NB4 (cell line): ENCODE results near the gene NFAT5.
"Not testable (repeated sequence)": the region's sequence is repeated elsewhere in the genome, so short reads cannot be mapped to it uniquely, and the experiment has no call there.

Experiments
- CTCF ChIP-seq: IDR thresholded peaks from one replicate; pipeline ENCODE4 v1.5.1; 2012; ENCODE audit warnings: low read depth, low read length
- MYC ChIP-seq: IDR thresholded peaks from 2 replicates; pipeline ENCODE4 v1.6.1; 2011; ENCODE audit warnings: low read depth, low read length
- POLR2A ChIP-seq: IDR thresholded peaks from 2 replicates; pipeline ENCODE4 v1.6.1; 2011; ENCODE audit warnings: mild to moderate bottlenecking; ENCODE audit not compliant: insufficient read length; ENCODE audit errors: extremely low read depth

GRCh38 chr16:69637206-69637865 is 71.6 kb downstream of the NFAT5 start:
- TF ChIP-seq CTCF, POLR2A, MYC: not testable (repeated sequence)
